ENCODE measurements around the gene PLXNB3.

PLXNB3 gene

DNA sequence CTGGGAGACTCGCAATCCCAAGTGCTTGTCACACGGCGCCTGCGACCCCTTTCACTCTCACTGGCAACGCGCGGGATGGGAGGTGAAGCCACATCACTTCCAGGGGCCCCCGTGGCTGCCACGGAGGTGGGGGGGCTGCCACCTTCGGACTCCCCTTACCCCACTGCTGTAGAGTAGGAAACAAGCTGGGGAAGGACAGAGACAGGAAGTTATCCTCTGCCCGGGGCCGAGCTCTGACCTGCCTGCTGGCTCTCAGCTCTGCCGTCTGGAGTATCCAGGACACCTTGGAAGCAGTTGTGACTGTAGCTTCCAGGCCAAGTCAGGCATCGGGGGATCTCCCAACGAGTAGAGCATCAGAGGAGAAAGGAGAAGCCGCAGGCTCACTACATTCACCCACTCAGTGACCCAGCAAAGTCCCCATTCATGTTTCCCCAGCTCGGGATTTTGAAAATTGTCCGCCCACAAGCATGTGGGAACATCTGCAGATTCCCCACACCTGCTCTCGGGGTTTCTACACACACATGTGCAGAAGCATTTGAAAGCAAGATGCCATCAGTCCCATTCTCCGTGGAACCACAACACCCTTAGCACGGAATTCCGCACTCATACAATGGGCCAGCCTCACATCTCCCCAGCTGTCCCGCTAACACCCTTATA lies 55.5 kb downstream of the PLXNB3 start:
- no peak for DNase-seq

GRCh38 chrX:153820601-153821000 lies 56.6 kb downstream of the PLXNB3 start:
- no peak for DNase-seq

GRCh38 chrX:153821066-153821465 lies 57.0 kb downstream of the PLXNB3 start:
- no peak for DNase-seq

- no peak for DNase-seq
These were observed 60.3 kb downstream of the PLXNB3 start for GRCh38 chrX:153824348-153824747.

- no peak for DNase-seq
These were observed 61.0 kb downstream of the PLXNB3 start for GRCh38 chrX:153825042-153825441.

Data from CD4-positive, alpha-beta T cell treated with Interleukin-10 for 1 hour (primary cell).